Fibroblast of lung (primary cell): ENCODE measurements around the gene VWA8. TPM values are rescaled to one million over a fixed set of nuclear protein-coding genes. Genes with fewer than 3 reads are reported as not detected.
A peak's percentile ranks its signal among the peaks of the same experiment; 100 is the strongest.

Experiments
- DNase-seq, 2 donors: peaks; one replicate each; pipeline versions ENCODE4 v3.0.0 to v3.0.0-alpha.2; 2010; ENCODE audit warnings: low read depth in 2 of 2
- H2AFZ ChIP-seq: 2 replicates; pipeline ENCODE4 v1.5.1; 2012; ENCODE audit warnings: low read length, control low read depth, inconsistent platforms
- H3K27ac ChIP-seq: 2 replicates; pipeline ENCODE4 v1.5.1; 2011; ENCODE audit warnings: low read length, control low read depth; ENCODE audit not compliant: insufficient read depth
- H3K27me3 ChIP-seq: 2 replicates; pipeline ENCODE4 v1.5.1; 2011; ENCODE audit warnings: mild to moderate bottlenecking, low read length; ENCODE audit not compliant: control insufficient read depth, insufficient read depth
- H3K36me3 ChIP-seq: 2 replicates; pipeline ENCODE4 v1.5.1; 2011; ENCODE audit warnings: low read length; ENCODE audit not compliant: control insufficient read depth, insufficient read depth
- H3K4me1 ChIP-seq: 2 replicates; pipeline ENCODE4 v1.5.1; 2011; ENCODE audit warnings: low read length; ENCODE audit not compliant: control insufficient read depth, insufficient read depth; ENCODE audit errors: extremely low read depth
- H3K4me2 ChIP-seq: 2 replicates; pipeline ENCODE4 v1.5.1; 2011; ENCODE audit warnings: low read length, control low read depth; ENCODE audit not compliant: insufficient read depth; ENCODE audit errors: extremely low read depth
- H3K4me3 ChIP-seq, 4 experiments: fragments of 200-600 bp in 1 of 4; sonication (generic) in 1 of 4; replicated peaks in 1 of 4; 2 replicates each; pipeline ENCODE4 v1.5.1; 2011 to 2016; ENCODE audit warnings: low read length in 4 of 4, low read depth in 3 of 4, mild to moderate bottlenecking in 3 of 4, control low read depth in 2 of 4, inconsistent platforms in 1 of 4, mixed read lengths in 1 of 4; ENCODE audit not compliant: insufficient read depth in 1 of 4; ENCODE audit errors: control extremely low read depth in 1 of 4
- H3K79me2 ChIP-seq: 2 replicates; pipeline ENCODE4 v1.5.1; 2012; ENCODE audit warnings: mild to moderate bottlenecking, low read length, inconsistent platforms; ENCODE audit not compliant: control insufficient read depth, insufficient read depth
- H3K9ac ChIP-seq: 2 replicates; pipeline ENCODE4 v1.5.1; 2011; ENCODE audit warnings: mild to moderate bottlenecking, low read length, control low read depth; ENCODE audit not compliant: insufficient read depth
- H3K9me3 ChIP-seq: 2 replicates; pipeline ENCODE4 v1.5.1; 2012; ENCODE audit warnings: low read depth, low read length; ENCODE audit not compliant: control insufficient read depth, insufficient read depth
- H4K20me1 ChIP-seq: 2 replicates; pipeline ENCODE4 v1.5.1; 2011; ENCODE audit warnings: low read length; ENCODE audit not compliant: control insufficient read depth, insufficient read depth; ENCODE audit errors: extremely low read depth
- EZH2 ChIP-seq: IDR thresholded peaks from 2 replicates; pipeline ENCODE4 v1.5.1; 2012; ENCODE audit warnings: low read length, control low read depth, mild to moderate bottlenecking; ENCODE audit errors: missing control alignments
- polyA plus RNA-seq, 2 donors: library from polyadenylated mRNA; depleted of rRNA in 1 of 2; stranded (reverse) in 1 of 2; unstranded in 1 of 2; fragments of >200 nt; gene quantifications; 2 replicates each; pipeline ENCODE4 v1.2.1, GENCODE V29; 2011 to 2012; ENCODE audit warnings: missing spikeins in 1 of 2
- total RNA-seq: library from RNA; depleted of rRNA; stranded (reverse); fragments of >200 nt; gene quantifications from 2 replicates; pipeline ENCODE4 v1.2.1, GENCODE V29; 2014
- TF ChIP-seq, protein P1 (sequence below), 2 donors: IDR thresholded peaks in 1 of 2; conservative IDR thresholded peaks in 1 of 2; 1 replicate in 1 of 2; 2 replicates in 1 of 2; pipeline ENCODE4 v1.5.1; 2011 to 2012; ENCODE audit warnings: low read length in 2 of 2, control low read depth in 1 of 2, inconsistent platforms in 1 of 2, low read depth in 1 of 2, mild to moderate bottlenecking in 1 of 2

The VWA8 gene
- total and polyA plus RNA-seq, 2 donors (not counting 1 experiment from before 2014, with no cell fraction given), result 12.6 to 29.9 TPM

DNA sequence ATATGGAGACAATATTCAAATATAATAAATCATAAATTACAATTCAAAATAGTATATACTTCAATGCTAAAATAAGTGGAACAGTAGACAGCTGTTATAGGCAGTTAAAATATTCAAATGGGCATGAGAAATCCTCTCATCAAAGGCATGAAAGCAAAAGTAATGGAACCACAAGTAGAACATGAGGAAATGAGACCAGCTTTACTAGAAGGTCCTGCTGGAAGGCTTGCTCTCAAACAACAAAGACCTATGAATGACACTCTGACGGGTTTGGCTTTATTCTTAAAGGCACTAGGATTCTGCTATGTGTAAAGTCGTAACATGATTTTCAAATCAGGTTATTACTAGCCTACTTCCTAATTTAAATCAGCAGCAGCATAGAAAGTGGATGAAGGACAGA is 148.1 kb downstream of the VWA8 start:
- H4K20me1 ChIP-seq, result no peaks in the 10 kb centered on the region
- no peaks in the 10 kb centered on the region for H3K36me3 ChIP-seq
- H3K4me3 ChIP-seq, result no peak overlapping the region
- no peaks in the 10 kb centered on the region for H3K79me2 ChIP-seq
- H3K9ac ChIP-seq, result no peak overlapping the region
- no peaks in the 10 kb centered on the region for H3K9me3 ChIP-seq
- no peaks in the 10 kb centered on the region for H3K27me3 ChIP-seq
- H3K4me2 ChIP-seq, result peak overlapping the region; percentile 17
- no peak overlapping the region for H3K27ac ChIP-seq
- DNase-seq, result no peak
- no peaks in the 10 kb centered on the region for H3K4me1 ChIP-seq
- no peak for TF ChIP-seq EZH2
- TF ChIP-seq, protein P1, sequence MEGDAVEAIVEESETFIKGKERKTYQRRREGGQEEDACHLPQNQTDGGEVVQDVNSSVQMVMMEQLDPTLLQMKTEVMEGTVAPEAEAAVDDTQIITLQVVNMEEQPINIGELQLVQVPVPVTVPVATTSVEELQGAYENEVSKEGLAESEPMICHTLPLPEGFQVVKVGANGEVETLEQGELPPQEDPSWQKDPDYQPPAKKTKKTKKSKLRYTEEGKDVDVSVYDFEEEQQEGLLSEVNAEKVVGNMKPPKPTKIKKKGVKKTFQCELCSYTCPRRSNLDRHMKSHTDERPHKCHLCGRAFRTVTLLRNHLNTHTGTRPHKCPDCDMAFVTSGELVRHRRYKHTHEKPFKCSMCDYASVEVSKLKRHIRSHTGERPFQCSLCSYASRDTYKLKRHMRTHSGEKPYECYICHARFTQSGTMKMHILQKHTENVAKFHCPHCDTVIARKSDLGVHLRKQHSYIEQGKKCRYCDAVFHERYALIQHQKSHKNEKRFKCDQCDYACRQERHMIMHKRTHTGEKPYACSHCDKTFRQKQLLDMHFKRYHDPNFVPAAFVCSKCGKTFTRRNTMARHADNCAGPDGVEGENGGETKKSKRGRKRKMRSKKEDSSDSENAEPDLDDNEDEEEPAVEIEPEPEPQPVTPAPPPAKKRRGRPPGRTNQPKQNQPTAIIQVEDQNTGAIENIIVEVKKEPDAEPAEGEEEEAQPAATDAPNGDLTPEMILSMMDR (conservative IDR thresholded peaks at IDR 0.05 in 1 of 2, IDR thresholded peaks at IDR 0.05 in 1 of 2; ENCODE audit: low read depth in 1 of 2, low read length in 2 of 2), result no peak
- no peak overlapping the region for H2AFZ ChIP-seq

DNA sequence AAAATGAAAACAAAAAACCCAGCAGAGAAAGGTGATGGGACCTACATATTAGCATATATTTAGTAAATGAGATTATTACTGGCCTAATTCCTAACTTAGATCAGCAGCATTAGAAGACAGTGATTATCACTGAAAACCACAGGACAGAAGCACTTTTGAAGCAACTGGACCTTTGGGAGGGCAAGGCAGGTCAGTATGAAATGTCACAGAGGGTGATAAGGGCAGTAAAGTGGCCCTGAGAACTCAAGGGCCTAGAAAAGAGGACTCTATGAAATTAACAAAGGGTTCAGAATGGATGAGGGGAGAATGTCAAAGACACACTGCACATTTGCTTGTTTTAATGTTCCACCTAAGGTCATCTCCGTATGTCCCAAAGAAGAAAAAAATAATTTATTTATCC is 148.7 kb downstream of the VWA8 start:
- Histone ChIP-seq H3K27me3 (no peaks in the 10 kb centered on the region), H3K4me1 (no peaks in the 10 kb centered on the region), H3K9me3 (no peaks in the 10 kb centered on the region), H4K20me1 (no peaks in the 10 kb centered on the region), H2AFZ (no peak overlapping the region), H3K9ac (no peak overlapping the region), H3K4me2 (no peak overlapping the region), H3K36me3 (no peaks in the 10 kb centered on the region), H3K79me2 (no peaks in the 10 kb centered on the region), H3K4me3 (no peak overlapping the region), H3K27ac (no peak overlapping the region)
- no peak for TF ChIP-seq EZH2
- TF ChIP-seq, protein P1 (conservative IDR thresholded peaks at IDR 0.05 in 1 of 2, IDR thresholded peaks at IDR 0.05 in 1 of 2; ENCODE audit: low read depth in 1 of 2, low read length in 2 of 2), result no peak
- no peak for DNase-seq

DNA sequence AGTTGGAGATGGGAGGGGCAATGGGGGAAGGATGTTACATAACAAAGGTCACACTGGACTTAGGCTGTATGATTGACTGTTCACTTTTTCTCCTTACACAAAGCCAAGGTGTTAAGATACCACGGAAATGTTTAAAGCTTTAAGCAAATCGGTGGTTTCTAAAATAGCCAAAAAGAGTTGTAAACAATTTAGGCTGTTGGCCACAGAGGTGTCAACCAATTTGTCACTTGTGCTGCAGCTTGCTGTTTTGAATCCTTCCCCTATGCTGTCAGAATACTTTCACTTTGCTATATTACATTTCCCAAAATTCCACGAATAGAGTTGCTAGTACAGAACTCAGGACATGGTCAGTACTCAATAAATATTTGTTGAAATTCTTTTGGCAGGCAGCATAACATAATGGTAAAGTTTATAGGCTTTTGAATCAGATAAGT is 149.3 kb downstream of the VWA8 start:
- H3K4me3 ChIP-seq, result no peak overlapping the region
- no peaks in the 10 kb centered on the region for H3K79me2 ChIP-seq
- H2AFZ ChIP-seq, result no peak overlapping the region
- H3K27me3 ChIP-seq, result no peaks in the 10 kb centered on the region
- no peaks in the 10 kb centered on the region for H3K4me1 ChIP-seq
- no peak for DNase-seq
- no peaks in the 10 kb centered on the region for H4K20me1 ChIP-seq
- no peak overlapping the region for H3K9ac ChIP-seq
- H3K4me2 ChIP-seq, result peak overlapping the region; percentile 2
- H3K9me3 ChIP-seq, result no peaks in the 10 kb centered on the region
- TF ChIP-seq EZH2, result no peak
- TF ChIP-seq, protein P1 (conservative IDR thresholded peaks at IDR 0.05 in 1 of 2, IDR thresholded peaks at IDR 0.05 in 1 of 2; ENCODE audit: low read depth in 1 of 2, low read length in 2 of 2), result no peak
- no peaks in the 10 kb centered on the region for H3K36me3 ChIP-seq
- no peak overlapping the region for H3K27ac ChIP-seq
